Measurements from ENCODE around the gene TMEM145. TPM values are rescaled to one million over a fixed set of nuclear protein-coding genes. Genes with fewer than 3 reads are reported as not detected.

TMEM145 gene
- total RNA-seq, 1 donor from 2014 or later = 0.36 TPM

- Histone ChIP-seq H3K4me3 (no peak overlapping the region), H3K27ac (replicated peaks) (no peak overlapping the region), H3K9me3 (replicated peaks) (no peaks in the 10 kb centered on the region), H3K4me1 (peaks cover 19% of the 10 kb centered on the region), H3K36me3 (no peaks in the 10 kb centered on the region), H3K27me3 (ENCODE audit: low read depth) (no peaks in the 10 kb centered on the region)
- DNase-seq = no peak
- intact Hi-C loops (cut with micrococcal nuclease) = no loop called here
- TF ChIP-seq CTCF (IDR thresholded peaks at IDR 0.05; ENCODE audit: borderline replicate concordance) = no peak
These were observed 9.2 kb upstream of the TMEM145 start for GRCh38 chr19:42303876-42304275.

- Histone ChIP-seq H3K27me3 (ENCODE audit: low read depth) (peaks cover 14% of the 10 kb centered on the region), H3K9me3 (replicated peaks) (no peaks in the 10 kb centered on the region), H3K4me1 (peaks cover 17% of the 10 kb centered on the region), H3K27ac (replicated peaks) (no peak overlapping the region), H3K36me3 (no peaks in the 10 kb centered on the region), H3K4me3 (no peak overlapping the region)
- no peak for DNase-seq
- TF ChIP-seq CTCF (IDR thresholded peaks at IDR 0.05; ENCODE audit: borderline replicate concordance) = no peak
- intact Hi-C loops (cut with micrococcal nuclease) = no loop called here
These were observed 6.5 kb upstream of the TMEM145 start for GRCh38 chr19:42306646-42307045.

GRCh38 chr19:42309686-42310085, 3.4 kb upstream of the TMEM145 start:
- intact Hi-C loops (cut with micrococcal nuclease) = no loop called here
- no peak overlapping the region for H3K4me3 ChIP-seq
- no peak for DNase-seq

GRCh38 chr19:42311657-42312056, 1.5 kb upstream of the TMEM145 start:
- H3K27me3 ChIP-seq (ENCODE audit: low read depth) = peaks cover 60% of the 10 kb centered on the region
- H3K36me3 ChIP-seq = no peaks in the 10 kb centered on the region
- TF ChIP-seq CTCF (IDR thresholded peaks at IDR 0.05; ENCODE audit: borderline replicate concordance) = no peak
- H3K4me3 ChIP-seq = no peak overlapping the region
- DNase-seq = no peak
- peaks cover 14% of the 10 kb centered on the region for H3K4me1 ChIP-seq
- no peaks in the 10 kb centered on the region for H3K9me3 ChIP-seq (replicated peaks)
- no peak overlapping the region for H3K27ac ChIP-seq (replicated peaks)
- intact Hi-C loops (cut with micrococcal nuclease) = no loop called here

More at GRCh38 chr19:42309686-42310085, 3.4 kb upstream of the TMEM145 start:
- TF ChIP-seq CTCF (IDR thresholded peaks at IDR 0.05; ENCODE audit: borderline replicate concordance) = no peak
- no peaks in the 10 kb centered on the region for H3K36me3 ChIP-seq
- H3K9me3 ChIP-seq (replicated peaks) = no peaks in the 10 kb centered on the region
- no peak overlapping the region for H3K27ac ChIP-seq (replicated peaks)
- peaks cover 44% of the 10 kb centered on the region for H3K27me3 ChIP-seq (ENCODE audit: low read depth)
- H3K4me1 ChIP-seq = peaks cover 14% of the 10 kb centered on the region

- TF ChIP-seq CTCF (IDR thresholded peaks at IDR 0.05; ENCODE audit: borderline replicate concordance) = no peak
- peaks cover 63% of the 10 kb centered on the region for H3K27me3 ChIP-seq (ENCODE audit: low read depth)
These were observed 739 bp upstream of the TMEM145 start for GRCh38 chr19:42312370-42312769.

More at GRCh38 chr19:42312370-42312769, 739 bp upstream of the TMEM145 start:
- no peak overlapping the region for H3K27ac ChIP-seq (replicated peaks)
- no peak overlapping the region for H3K4me3 ChIP-seq
- no peaks in the 10 kb centered on the region for H3K36me3 ChIP-seq
- no peaks in the 10 kb centered on the region for H3K9me3 ChIP-seq (replicated peaks)
- peaks cover 14% of the 10 kb centered on the region for H3K4me1 ChIP-seq
- intact Hi-C loops (cut with micrococcal nuclease) = no loop called here
- no peak for DNase-seq

All from left ventricle myocardium inferior (tissue), 1 donor.